Measurements from ENCODE around the gene NDUFV2.
"Not testable (repeated sequence)": the region's sequence is repeated elsewhere in the genome, so short reads cannot be mapped to it uniquely, and the experiment has no call there.

The NDUFV2 gene

GRCh38 chr18:9090578-9090977 lies 11.9 kb upstream of the NDUFV2 start:
- DNase-seq = no peak

GRCh38 chr18:9091066-9091476 lies 11.4 kb upstream of the NDUFV2 start:
- no peak for DNase-seq

GRCh38 chr18:9092665-9093064 lies 9.8 kb upstream of the NDUFV2 start:
- no peak for DNase-seq

- not testable (repeated sequence) for DNase-seq
Observed at GRCh38 chr18:9093109-9093508, 9.4 kb upstream of the NDUFV2 start.

GRCh38 chr18:9094307-9095226 lies 7.9 kb upstream of the NDUFV2 start:
- no peak for DNase-seq

GRCh38 chr18:9095297-9096006 lies 7.0 kb upstream of the NDUFV2 start:
- no peak for DNase-seq

- no peak for DNase-seq
Observed at GRCh38 chr18:9096007-9096371, 6.5 kb upstream of the NDUFV2 start.

- DNase-seq = no peak
Observed at GRCh38 chr18:9096685-9097084, 5.8 kb upstream of the NDUFV2 start.

GRCh38 chr18:9097349-9097748 lies 5.2 kb upstream of the NDUFV2 start:
- no peak for DNase-seq

- DNase-seq = no peak
Observed at GRCh38 chr18:9100796-9101195, 1.7 kb upstream of the NDUFV2 start.

GRCh38 chr18:9101730-9102507 lies 580 bp upstream of the NDUFV2 start:
- DNase-seq = peak in 2 of 58 donors; percentile 11 to 37

- peak in 1 of 58 donors; percentile 14 for DNase-seq
Observed at GRCh38 chr18:9103376-9103873, 926 bp downstream of the NDUFV2 start.

GRCh38 chr18:9104244-9104901 lies 1.9 kb downstream of the NDUFV2 start:
- no peak for DNase-seq

GRCh38 chr18:9105420-9105819 lies 2.9 kb downstream of the NDUFV2 start:
- DNase-seq = no peak

GRCh38 chr18:9106094-9106493 lies 3.6 kb downstream of the NDUFV2 start:
- no peak for DNase-seq

GRCh38 chr18:9106800-9107584 lies 4.5 kb downstream of the NDUFV2 start:
- DNase-seq = no peak

GRCh38 chr18:9108911-9109310 lies 6.4 kb downstream of the NDUFV2 start:
- DNase-seq = no peak

GRCh38 chr18:9109523-9109922 lies 7.0 kb downstream of the NDUFV2 start:
- DNase-seq = no peak

- no peak for DNase-seq
Observed at GRCh38 chr18:9113468-9114149, 11.1 kb downstream of the NDUFV2 start.

GRCh38 chr18:9115984-9116383 lies 13.5 kb downstream of the NDUFV2 start:
- no peak for DNase-seq
